Upper lobe of left lung (tissue), 6 donors: ENCODE data around the gene PLEKHA1. TPM values are rescaled to one million over a fixed set of nuclear protein-coding genes. Genes with fewer than 3 reads are reported as not detected.

Experiments
- ATAC-seq, 2 donors: fragments of 200-7000 bp; cut with Tn5 transposase; one replicate each; pipeline ENCODE4 v1.9.1; 2022; ENCODE audit warnings: mild to moderate bottlenecking in 2 of 2, moderate library complexity in 2 of 2; ENCODE audit not compliant: low FRiP score in 2 of 2
- DNase-seq, 2 donors: peaks; one replicate each; pipeline ENCODE4 v3.0.0-alpha.2; 2019 to 2020
- H3K27ac ChIP-seq, 4 donors: fragments of 200-600 bp; sonication (generic); one replicate each; pipeline ENCODE4 v1.5.1; 2016 to 2019
- H3K27me3 ChIP-seq, 4 donors: fragments of 200-600 bp; sonication (generic); one replicate each; pipeline ENCODE4 v1.5.1; 2017 to 2019
- H3K36me3 ChIP-seq, 4 donors: fragments of 200-600 bp; sonication (generic); one replicate each; pipeline ENCODE4 v1.5.1; 2016 to 2019
- H3K4me1 ChIP-seq, 4 donors: fragments of 200-600 bp; sonication (generic); one replicate each; pipeline ENCODE4 v1.5.1; 2018 to 2019
- H3K4me3 ChIP-seq, 4 donors: fragments of 200-600 bp; sonication (generic); one replicate each; pipeline ENCODE4 v1.5.1; 2017 to 2019; ENCODE audit warnings: mild to moderate bottlenecking in 2 of 4, moderate library complexity in 1 of 4
- H3K9me3 ChIP-seq, 4 donors: fragments of 200-600 bp; sonication (generic); one replicate each; pipeline ENCODE4 v1.5.1; 2018 to 2019
- CTCF ChIP-seq, 6 experiments: fragments of 450-650 bp in 4 of 6; fragments of 200-600 bp in 2 of 6; sonication (generic) in 2 of 6; IDR thresholded peaks; one replicate each; pipeline ENCODE4 v1.5.1; 2016 to 2019; ENCODE audit warnings: antibody characterized with exemption in 6 of 6
- EP300 ChIP-seq, 4 donors: sonication (generic); formaldehyde crosslinking; IDR thresholded peaks; one replicate each; pipeline ENCODE4 v1.5.1; 2017; ENCODE audit warnings: antibody characterized with exemption in 4 of 4, control low read depth in 2 of 4
- POLR2A ChIP-seq, 4 donors: fragments of 450-650 bp; IDR thresholded peaks; one replicate each; pipeline ENCODE4 v1.5.1; 2016 to 2017; ENCODE audit warnings: antibody characterized with exemption in 4 of 4, mild to moderate bottlenecking in 2 of 4
- POLR2AphosphoS5 ChIP-seq, 2 donors: sonication (generic); formaldehyde crosslinking; IDR thresholded peaks; one replicate each; pipeline ENCODE4 v1.5.1; 2017; ENCODE audit warnings: antibody characterized with exemption in 2 of 2
- WGBS, 2 donors: methylation state at CpG; one replicate each; pipeline ENCODE4 v1.1.5; 2017 to 2018; 5-methylcytosine and 5-hydroxymethylcytosine counted together
- total RNA-seq, 6 donors: library from RNA; depleted of rRNA in 4 of 6; stranded (reverse); fragments of >200 nt in 4 of 6; gene quantifications; one replicate each; pipeline versions ENCODE4 v1.1.0 to v1.2.1, GENCODE V29; 2016 to 2021
- donor health status: DM: no; HTN: no; CAD: no; lungs with moderate emphysema.
- donor health status: DM: no; HTN: yes; CAD: no; lungs with severe emphysema.

Gene PLEKHA1
- total RNA-seq, 6 donors from 2014 or later: 29.5 to 78.4 (median 43.7) TPM

GRCh38 chr10:122348512-122348911 lies 26.0 kb upstream of the PLEKHA1 start:
- TF ChIP-seq POLR2A (IDR thresholded peaks at IDR 0.05) (no peak), EP300 (IDR thresholded peaks at IDR 0.05) (no peak), CTCF (IDR thresholded peaks at IDR 0.05) (no peak), POLR2AphosphoS5 (IDR thresholded peaks at IDR 0.05) (no peak)
- Histone ChIP-seq H3K9me3 (no peaks in the 10 kb centered on the region), H3K4me3 (no peak overlapping the region), H3K27ac (no peak overlapping the region), H3K4me1 (no peaks in the 10 kb centered on the region), H3K27me3 (no peaks in the 10 kb centered on the region), H3K36me3 (no peaks in the 10 kb centered on the region)
- WGBS, 2 donors: 81 to 94% methylated on average over 3 to 4 of the region's 4 CpGs
- ATAC-seq: no peak
- DNase-seq: no peak

GRCh38 chr10:122348935-122349361 lies 25.6 kb upstream of the PLEKHA1 start:
- TF ChIP-seq POLR2A (IDR thresholded peaks at IDR 0.05) (no peak), EP300 (IDR thresholded peaks at IDR 0.05) (no peak), CTCF (IDR thresholded peaks at IDR 0.05) (no peak), POLR2AphosphoS5 (IDR thresholded peaks at IDR 0.05) (no peak)
- Histone ChIP-seq H3K4me3 (no peak overlapping the region), H3K36me3 (no peaks in the 10 kb centered on the region), H3K27ac (no peak overlapping the region), H3K27me3 (no peaks in the 10 kb centered on the region), H3K9me3 (no peaks in the 10 kb centered on the region), H3K4me1 (no peaks in the 10 kb centered on the region)
- 80 to 85% methylated on average over 7 of the region's 7 CpGs for WGBS, 2 donors
- DNase-seq: no peak
- no peak for ATAC-seq

- TF ChIP-seq POLR2A (IDR thresholded peaks at IDR 0.05) (no peak), POLR2AphosphoS5 (IDR thresholded peaks at IDR 0.05) (no peak), CTCF (IDR thresholded peaks at IDR 0.05) (no peak), EP300 (IDR thresholded peaks at IDR 0.05) (no peak)
- H3K27me3 ChIP-seq: no peaks in the 10 kb centered on the region
- no peaks in the 10 kb centered on the region for H3K36me3 ChIP-seq
- ATAC-seq (no peak), DNase-seq (no peak)
- H3K27ac ChIP-seq: no peak overlapping the region
- H3K4me1 ChIP-seq: no peaks in the 10 kb centered on the region
- H3K4me3 ChIP-seq: no peak overlapping the region
- WGBS, 2 donors: 74 to 85% methylated on average over 3 of the region's 3 CpGs
- no peaks in the 10 kb centered on the region for H3K9me3 ChIP-seq
Measured at GRCh38 chr10:122349758-122350369, 24.6 kb upstream of the PLEKHA1 start.

GRCh38 chr10:122350893-122351292 lies 23.6 kb upstream of the PLEKHA1 start:
- 78 to 79% methylated on average over 12 of the region's 12 CpGs for WGBS, 2 donors
- Histone ChIP-seq H3K36me3 (no peaks in the 10 kb centered on the region), H3K27ac (no peak overlapping the region), H3K4me1 (no peaks in the 10 kb centered on the region), H3K4me3 (no peak overlapping the region), H3K9me3 (no peaks in the 10 kb centered on the region), H3K27me3 (no peaks in the 10 kb centered on the region)
- ATAC-seq (no peak), DNase-seq (no peak)
- TF ChIP-seq POLR2AphosphoS5 (IDR thresholded peaks at IDR 0.05): no peak
- no peak for TF ChIP-seq CTCF (IDR thresholded peaks at IDR 0.05)
- TF ChIP-seq EP300 (IDR thresholded peaks at IDR 0.05): no peak
- TF ChIP-seq POLR2A (IDR thresholded peaks at IDR 0.05): no peak
